Peyer's patch (tissue), 4 donors: ENCODE results near the gene ANKRD9.

Source experiments
- CTCF ChIP-seq, 6 experiments: fragments of 450-650 bp in 4 of 6; fragments of 200-600 bp in 2 of 6; sonication (generic) in 1 of 6; IDR thresholded peaks; one replicate each; pipeline ENCODE4 v1.5.1; 2017 to 2019; ENCODE audit warnings: antibody characterized with exemption in 6 of 6, mild to moderate bottlenecking in 3 of 6, moderate library complexity in 1 of 6
- POLR2A ChIP-seq, 2 donors: fragments of 450-650 bp; IDR thresholded peaks; one replicate each; pipeline ENCODE4 v1.5.1; 2017; ENCODE audit warnings: antibody characterized with exemption in 2 of 2, mild to moderate bottlenecking in 2 of 2, moderate library complexity in 2 of 2

- TF ChIP-seq CTCF (IDR thresholded peaks at IDR 0.05), result no peak
- no peak for TF ChIP-seq POLR2A (IDR thresholded peaks at IDR 0.05)
These were observed 52.1 kb downstream of the ANKRD9 start for GRCh38 chr14:102457509-102457908.
